IMR-90 (cell line): ENCODE results near the gene PRXL2C. TPM values are rescaled to one million over a fixed set of nuclear protein-coding genes. Genes with fewer than 3 reads are reported as not detected.
"Not testable (repeated sequence)": the region's sequence is repeated elsewhere in the genome, so short reads cannot be mapped to it uniquely, and the experiment has no call there.

Experiments used
- ATAC-seq: fragments of 200-7000 bp; cut with Tn5 transposase; 2 replicates; pipeline ENCODE4 v1.9.1; 2020; ENCODE audit warnings: low read depth, mild to moderate bottlenecking, moderate library complexity
- BruUV-seq: library from RNA; stranded (reverse); fragments of 400-500 nt; replicated peaks from 2 replicates; lab custom pipeline; 2021; lab: Mats Ljungman, UMichigan
- CTCF ChIA-PET: fragments of 300-600 bp; formaldehyde crosslinking; extraction: SDS; loops from one replicate; lab custom pipeline; 2021; ENCODE audit warnings: antibody characterized with exemption; lab: Yijun Ruan, JAX
- POLR2A ChIA-PET: fragments of 300-600 bp; sonication (Branson Sonifier 250); formaldehyde crosslinking; loops from one replicate; lab custom pipeline; 2022; ENCODE audit warnings: antibody characterized with exemption; ENCODE audit not compliant: unreplicated experiment; lab: Charles Lee
- DNase-seq: peaks from one replicate; pipeline ENCODE4 v3.0.0; 2013
- H2AFZ ChIP-seq: replicated peaks from 2 replicates; pipeline ENCODE3; 2013; ENCODE audit warnings: low read length, mild to moderate bottlenecking; ENCODE audit not compliant: poor library complexity
- H2AK5ac ChIP-seq: 2 replicates; pipeline ENCODE4 v1.6.1; 2013; ENCODE audit warnings: low read depth, low read length, inconsistent platforms
- H2AK9ac ChIP-seq: replicated peaks from 2 replicates; pipeline ENCODE3; 2013; ENCODE audit warnings: mild to moderate bottlenecking, low read depth, low read length, moderate library complexity; ENCODE audit not compliant: poor library complexity
- H2BK120ac ChIP-seq: 2 replicates; pipeline ENCODE4 v1.6.1; 2013; ENCODE audit warnings: low read depth, low read length, inconsistent platforms
- H2BK15ac ChIP-seq: 3 replicates; pipeline ENCODE4 v1.6.1; 2013; ENCODE audit warnings: low read depth, low read length, inconsistent platforms
- H2BK20ac ChIP-seq: 2 replicates; pipeline ENCODE4 v1.6.1; 2013; ENCODE audit warnings: low read depth, mild to moderate bottlenecking, inconsistent platforms, low read length, moderate library complexity
- H2BK5ac ChIP-seq: 2 replicates; pipeline ENCODE4 v1.6.1; 2013; ENCODE audit warnings: mild to moderate bottlenecking, low read depth, low read length, inconsistent platforms; ENCODE audit not compliant: poor library complexity, severe bottlenecking
- H3K14ac ChIP-seq: replicated peaks from 2 replicates; pipeline ENCODE4 v1.6.1; 2013; ENCODE audit warnings: low read depth, low read length, inconsistent platforms
- H3K18ac ChIP-seq: 2 replicates; pipeline ENCODE4 v1.6.1; 2013; ENCODE audit warnings: low read depth, low read length, control low read depth
- H3K23ac ChIP-seq: 2 replicates; pipeline ENCODE4 v1.6.1; 2013; ENCODE audit warnings: low read depth, low read length, inconsistent platforms
- H3K27ac ChIP-seq: 2 replicates; pipeline ENCODE4 v1.5.1; 2013; ENCODE audit warnings: mild to moderate bottlenecking, control low read depth, low read length; ENCODE audit not compliant: insufficient read depth
- H3K27me3 ChIP-seq: 2 replicates; pipeline ENCODE4 v1.6.1; 2013; ENCODE audit warnings: low read length; ENCODE audit not compliant: control insufficient read depth, insufficient read depth
- H3K36me3 ChIP-seq: 2 replicates; pipeline ENCODE4 v1.6.1; 2013; ENCODE audit warnings: low read length, mixed read lengths; ENCODE audit not compliant: control insufficient read depth, insufficient read depth
- H3K4ac ChIP-seq: 2 replicates; pipeline ENCODE4 v1.6.1; 2013; ENCODE audit warnings: low read depth, low read length, inconsistent platforms
- H3K4me1 ChIP-seq: 2 replicates; pipeline ENCODE4 v1.6.1; 2013; ENCODE audit warnings: low read length, mixed read lengths; ENCODE audit not compliant: control insufficient read depth, insufficient read depth
- H3K4me2 ChIP-seq: 2 replicates; pipeline ENCODE4 v1.6.1; 2013; ENCODE audit warnings: low read depth, mild to moderate bottlenecking, control low read depth, low read length, moderate library complexity
- H3K4me3 ChIP-seq: 2 replicates; pipeline ENCODE4 v1.5.1; 2013; ENCODE audit warnings: low read depth, mild to moderate bottlenecking, control low read depth, low read length, moderate library complexity; ENCODE audit not compliant: insufficient read depth
- H3K56ac ChIP-seq: 2 replicates; pipeline ENCODE4 v1.6.1; 2013; ENCODE audit warnings: low read length, inconsistent platforms; ENCODE audit not compliant: insufficient read depth; ENCODE audit errors: extremely low read depth
- H3K79me1 ChIP-seq, 2 experiments: 2 replicates each; pipeline ENCODE4 v1.6.1; 2013; ENCODE audit warnings: low read length in 2 of 2, inconsistent platforms in 1 of 2, low read depth in 1 of 2
- H3K9ac ChIP-seq: 2 replicates; pipeline ENCODE4 v1.6.1; 2013; ENCODE audit warnings: low read depth, low read length, control low read depth
- H3K9me1 ChIP-seq: 2 replicates; pipeline ENCODE4 v1.6.1; 2013; ENCODE audit warnings: low read length, inconsistent platforms; ENCODE audit not compliant: insufficient read depth
- H3K9me3 ChIP-seq: 2 replicates; pipeline ENCODE4 v1.6.1; 2013; ENCODE audit warnings: low read length; ENCODE audit not compliant: control insufficient read depth, insufficient read depth
- H4K20me1 ChIP-seq: 2 replicates; pipeline ENCODE4 v1.6.1; 2013; ENCODE audit warnings: low read length, inconsistent platforms; ENCODE audit not compliant: insufficient read depth
- H4K5ac ChIP-seq: 2 replicates; pipeline ENCODE4 v1.6.1; 2013; ENCODE audit warnings: mild to moderate bottlenecking, low read depth, low read length, control low read depth
- H4K8ac ChIP-seq, 2 experiments: 2 replicates each; pipeline ENCODE4 v1.6.1; 2013; ENCODE audit warnings: low read depth in 2 of 2, low read length in 2 of 2, control low read depth in 1 of 2, inconsistent platforms in 1 of 2
- H4K91ac ChIP-seq: 2 replicates; pipeline ENCODE4 v1.6.1; 2013; ENCODE audit warnings: low read depth, low read length, inconsistent platforms; ENCODE audit not compliant: insufficient read depth
- FOS ChIP-seq: fragments of 150-350 bp; IDR thresholded peaks from 2 replicates; pipeline ENCODE4 v1.6.1; 2016; ENCODE audit warnings: low read depth, low read length
- RFX5 ChIP-seq: IDR thresholded peaks from 2 replicates; pipeline ENCODE4 v1.8.0; 2012; ENCODE audit warnings: low read depth, mild to moderate bottlenecking, low read length, moderate library complexity
- WGBS, 2 experiments: methylation state at CpG; one replicate each; pipeline versions ENCODE4 v1.1.5 to v1.1.7; 2013; ENCODE audit warnings: missing lambda C conversion rate in 2 of 2; ENCODE audit not compliant: insufficient read length in 1 of 2; ENCODE audit errors: extremely low coverage in 2 of 2; 5-methylcytosine and 5-hydroxymethylcytosine counted together
- dilution Hi-C: fragments of 300-500 bp; cut with HindIII; formaldehyde crosslinking; loops from one replicate; pipeline ENCODE4 v1.14.3; 2018; ENCODE audit warnings: low sequenced_read_pairs; ENCODE audit not compliant: unreplicated experiment
- in situ Hi-C: fragments of 300-500 bp; cut with MboI; formaldehyde crosslinking; loops from 3 replicates; pipeline ENCODE4 v1.14.3; 2019; ENCODE audit warnings: low sequenced_read_pairs, inconsistent platforms, mixed read lengths
- intact Hi-C: fragments of 100-400 bp; cut with micrococcal nuclease; formaldehyde crosslinking; loops from 2 replicates; pipeline ENCODE4 v1.10.0; 2022
- polyA plus RNA-seq, 3 experiments: library from polyadenylated mRNA; depleted of rRNA; stranded (reverse); fragments of >200 nt; gene quantifications; 2 replicates each; pipeline ENCODE4 v1.2.3, GENCODE V29; 2012; ENCODE audit warnings: low replicate concordance in 1 of 3
- total RNA-seq: library from RNA; depleted of rRNA; stranded (reverse); fragments of >200 nt; gene quantifications from 2 replicates; pipeline ENCODE4 v1.2.3, GENCODE V29; 2012

PRXL2C gene
- total and polyA plus RNA-seq, 2 of the 4 experiments (the other 2 are of a cell fraction): 2.7 to 9.0 TPM

DNA sequence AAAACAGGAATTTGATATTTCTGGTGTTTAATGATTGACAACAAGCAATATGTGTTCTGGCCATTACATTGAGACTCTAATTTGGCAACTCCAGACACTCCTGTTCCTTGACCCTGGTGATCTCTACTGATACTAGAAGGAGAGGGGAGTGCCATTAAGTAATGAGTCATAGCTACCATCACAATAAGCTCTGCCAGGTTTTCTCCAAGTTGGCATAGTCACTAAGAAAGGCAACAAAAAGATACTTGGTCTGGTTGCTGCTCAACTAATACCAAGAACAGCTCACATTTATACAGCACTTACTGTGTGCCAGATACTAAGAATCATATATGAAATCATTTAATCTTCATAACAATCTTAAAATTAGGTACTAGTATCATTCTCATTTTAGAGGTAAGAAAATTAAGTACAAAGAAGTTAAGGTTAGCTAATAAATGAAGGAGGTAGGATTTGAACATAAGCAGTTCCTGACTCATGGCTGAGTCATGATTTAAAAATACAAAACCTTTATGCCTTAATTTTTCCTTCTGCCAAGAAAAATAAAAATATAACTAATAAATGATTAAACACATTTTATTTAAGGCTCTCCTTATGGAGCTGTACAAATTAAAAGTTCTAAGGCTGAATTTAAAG, 19.9 kb upstream of the PRXL2C start:
- no peak overlapping the region for H4K8ac ChIP-seq
- in situ Hi-C loops (loop anchor here (10.0 kb wide), 1 partner anchor 440 kb away; no protein-coding TSS in a partner anchor), intact Hi-C loops (no loop called here), dilution Hi-C loops (no loop called here)
- H3K36me3 ChIP-seq: no peaks in the 10 kb centered on the region
- 0 out of 2 replicates have a peak, but pooled peaks cover 1% of the 10 kb centered on the region for H3K27me3 ChIP-seq
- BruUV-seq: no TSS peak
- peaks cover 4% of the 10 kb centered on the region; the same call in 1 of the 2 replicates for H3K4me1 ChIP-seq
- POLR2A ChIA-PET: no interaction called here
- CTCF ChIA-PET: interaction anchor here (0.6 kb wide), 2 partner anchors 307 to 348 kb away, joined by 3 to 6 read pairs; no protein-coding TSS in a partner anchor
- H3K18ac ChIP-seq: no peak overlapping the region
- ATAC-seq (peak; percentile 57), DNase-seq (peak; percentile 77)
- no peak overlapping the region for H3K4me3 ChIP-seq
- no peak overlapping the region for H2AFZ ChIP-seq
- H3K14ac ChIP-seq: 0 out of 2 replicates have a peak overlapping the region, but pooled peaks have one; percentile 18
- no peaks in the 10 kb centered on the region for H3K9me1 ChIP-seq
- no peaks in the 10 kb centered on the region for H3K9me3 ChIP-seq
- H3K4me2 ChIP-seq: no peak overlapping the region
- no peak overlapping the region for H4K91ac ChIP-seq
- no peak overlapping the region for H2BK5ac ChIP-seq
- peak overlapping the region; percentile 52; the same call in 1 of the 2 replicates for H2BK120ac ChIP-seq
- TF ChIP-seq FOS: peak; percentile 8; the same call in 1 of the 2 replicates
- TF ChIP-seq RFX5: no peak
- no peak overlapping the region for H2BK15ac ChIP-seq
- H2AK9ac ChIP-seq: peak overlapping the region; percentile 37
- no peaks in the 10 kb centered on the region for H3K79me1 ChIP-seq
- H3K4ac ChIP-seq: no peak overlapping the region
- no peaks in the 10 kb centered on the region for H4K20me1 ChIP-seq
- H3K56ac ChIP-seq: no peak overlapping the region
- no peak overlapping the region for H2AK5ac ChIP-seq
- H2BK20ac ChIP-seq: peak overlapping the region; percentile 36; the same call in 1 of the 2 replicates
- no peak overlapping the region for H3K9ac ChIP-seq
- no peak overlapping the region for H3K27ac ChIP-seq
- 0 out of 2 replicates have a peak overlapping the region, but pooled peaks have one; percentile 34 for H3K23ac ChIP-seq
- no peak overlapping the region for H4K5ac ChIP-seq

DNA sequence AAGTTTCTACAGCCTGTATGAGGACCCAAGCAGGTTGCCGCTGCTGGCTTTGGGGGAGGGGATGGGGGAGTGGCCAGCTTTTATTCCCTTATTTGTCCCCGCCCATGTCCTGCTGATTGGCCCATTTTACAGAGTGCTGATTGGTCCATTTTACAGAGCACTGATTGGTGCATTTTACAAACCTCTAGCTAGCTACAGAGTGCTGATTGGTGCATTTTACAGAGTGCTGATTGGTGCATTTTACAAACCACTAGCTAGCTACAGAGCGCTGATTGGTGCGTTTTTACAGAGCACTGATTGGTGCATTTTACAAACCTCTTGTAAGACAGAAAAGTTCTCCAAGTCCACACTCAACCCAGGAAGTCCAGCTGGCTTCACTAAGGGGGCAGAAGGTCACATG, 18.7 kb upstream of the PRXL2C start:
- ATAC-seq, H2AK9ac ChIP-seq, H3K18ac ChIP-seq, H3K23ac ChIP-seq, H2AK5ac ChIP-seq, dilution Hi-C loops, H3K14ac ChIP-seq, BruUV-seq, H2BK15ac ChIP-seq, H2AFZ ChIP-seq, POLR2A ChIA-PET, H3K4me3 ChIP-seq, H3K36me3 ChIP-seq, H3K4me2 ChIP-seq, DNase-seq, H3K79me1 ChIP-seq, H3K56ac ChIP-seq, H3K27ac ChIP-seq, CTCF ChIA-PET, H4K5ac ChIP-seq, H2BK20ac ChIP-seq, intact Hi-C loops, H3K9me1 ChIP-seq, H3K9ac ChIP-seq, H2BK5ac ChIP-seq, H3K27me3 ChIP-seq, H4K20me1 ChIP-seq, H3K4ac ChIP-seq, H4K8ac ChIP-seq, H4K91ac ChIP-seq, H3K9me3 ChIP-seq, H3K4me1 ChIP-seq, H2BK120ac ChIP-seq: not testable (repeated sequence)
- in situ Hi-C loops: loop anchor here (10.0 kb wide), 1 partner anchor 439 kb away; no protein-coding TSS in a partner anchor
- no CpG with 5 or more reads among the region's 4 CpGs for WGBS, 2 experiments
